ENCODE results near the gene STAT4. TPM values are rescaled to one million over a fixed set of nuclear protein-coding genes. Genes with fewer than 3 reads are reported as not detected.

The STAT4 gene
- polyA plus RNA-seq, 1 of the 3 experiments (the other 2 are of a cell fraction): 0.12 TPM

GRCh38 chr2:191148281-191148680 lies 2.5 kb downstream of the STAT4 start:
- CTCF ChIA-PET: interaction anchor here (0.7 to 1.1 kb wide), 4 partner anchors 16 to 543 kb away, joined by 3 read pairs; no protein-coding TSS in a partner anchor
- no peak for TF ChIP-seq TCF12 (IDR thresholded peaks at IDR 0.05)
- TF ChIP-seq MXI1 (IDR thresholded peaks at IDR 0.05; ENCODE audit: low read depth, low read length): no peak
- TF ChIP-seq ELF1 (IDR thresholded peaks at IDR 0.05): no peak
- no peak for TF ChIP-seq GATA2 (CRISPR knock-in tag; IDR thresholded peaks at IDR 0.05)
- no peak for TF ChIP-seq USF1 (IDR thresholded peaks at IDR 0.05; ENCODE audit: borderline replicate concordance, low read depth)
- no peak for TF ChIP-seq IRF3 (IDR thresholded peaks at IDR 0.05; ENCODE audit: low read depth, low read length)
- no peak for TF ChIP-seq TAF1 (IDR thresholded peaks at IDR 0.05; ENCODE audit: borderline replicate concordance, low read depth, low read length)
- TF ChIP-seq REST (IDR thresholded peaks at IDR 0.05; ENCODE audit: low read depth, low read length): no peak
- no peak for TF ChIP-seq MAX (IDR thresholded peaks at IDR 0.05; ENCODE audit: low read depth)
- no peak for TF ChIP-seq NRF1 (IDR thresholded peaks at IDR 0.05; ENCODE audit: low read depth, low read length)
- TF ChIP-seq MEF2A (IDR thresholded peaks at IDR 0.05; ENCODE audit: borderline replicate concordance, low read depth): no peak
- no peak for TF ChIP-seq POLR2AphosphoS5 (IDR thresholded peaks at IDR 0.05; ENCODE audit: low read depth, low read length)
- TF ChIP-seq ZBTB33 (IDR thresholded peaks at IDR 0.05; ENCODE audit: borderline replicate concordance, low read depth): no peak
- no peak for TF ChIP-seq YY1 (IDR thresholded peaks at IDR 0.05; ENCODE audit: low read depth)
- no peak for TF ChIP-seq RFX5 (IDR thresholded peaks at IDR 0.05; ENCODE audit: low read length)
- no peak for TF ChIP-seq CTCF (IDR thresholded peaks at IDR 0.05)
- no peak for TF ChIP-seq SMC3 (IDR thresholded peaks at IDR 0.05; ENCODE audit: low read depth, low read length)
- no peak for TF ChIP-seq FOXM1 (IDR thresholded peaks at IDR 0.05; ENCODE audit: low read depth)
- no peak for TF ChIP-seq FOXJ3 (CRISPR knock-in tag; IDR thresholded peaks at IDR 0.05)
- TF ChIP-seq TEAD4 (IDR thresholded peaks at IDR 0.05; ENCODE audit: borderline replicate concordance, insufficient read depth): no peak
- no peaks in the 10 kb centered on the region; a peak in 1 of 4 replicates for H3K4me1 ChIP-seq (ENCODE audit: control insufficient read depth in 1 of 2, insufficient read depth in 2 of 2, low read depth in 1 of 2, low read length in 1 of 2)
- H3K27me3 ChIP-seq (ENCODE audit: insufficient read depth): no peaks in the 10 kb centered on the region
- H3K79me2 ChIP-seq (ENCODE audit: insufficient read depth): no peaks in the 10 kb centered on the region
- peaks cover 4% of the 10 kb centered on the region for H3F3A ChIP-seq (replicated peaks; ENCODE audit: insufficient read depth)
- no peak for DNase-seq
- H3K9me3 ChIP-seq: no peaks in the 10 kb centered on the region
- no peak overlapping the region for H3K27ac ChIP-seq (ENCODE audit: low read depth in 2 of 2, low read length in 1 of 2)
- H4K20me1 ChIP-seq (ENCODE audit: insufficient read depth): no peaks in the 10 kb centered on the region
- no peaks in the 10 kb centered on the region for H3K36me3 ChIP-seq (replicated peaks in 1 of 2; ENCODE audit: control insufficient read depth in 1 of 2, insufficient read depth in 2 of 2, low read length in 1 of 2)
- no peak overlapping the region for H3K9ac ChIP-seq
- H3K4me3 ChIP-seq (ENCODE audit: low read depth in 2 of 2, low read length in 1 of 2): no peak overlapping the region
- no peaks in the 10 kb centered on the region for H3K9me2 ChIP-seq
- no peak overlapping the region for H2AFZ ChIP-seq (ENCODE audit: low read depth)
- WGBS (ENCODE audit: low lambda C conversion rate): 68% methylated on average over 1 of the region's 1 CpG
- H3K4me2 ChIP-seq: no peak overlapping the region
- POLR2A ChIA-PET: no interaction called here
